ENCODE results near the gene RAB17. TPM values are rescaled to one million over a fixed set of nuclear protein-coding genes. Genes with fewer than 3 reads are reported as not detected.

RAB17 gene
- total RNA-seq, 1 experiment from 2014 or later, result 41.8 TPM

DNA sequence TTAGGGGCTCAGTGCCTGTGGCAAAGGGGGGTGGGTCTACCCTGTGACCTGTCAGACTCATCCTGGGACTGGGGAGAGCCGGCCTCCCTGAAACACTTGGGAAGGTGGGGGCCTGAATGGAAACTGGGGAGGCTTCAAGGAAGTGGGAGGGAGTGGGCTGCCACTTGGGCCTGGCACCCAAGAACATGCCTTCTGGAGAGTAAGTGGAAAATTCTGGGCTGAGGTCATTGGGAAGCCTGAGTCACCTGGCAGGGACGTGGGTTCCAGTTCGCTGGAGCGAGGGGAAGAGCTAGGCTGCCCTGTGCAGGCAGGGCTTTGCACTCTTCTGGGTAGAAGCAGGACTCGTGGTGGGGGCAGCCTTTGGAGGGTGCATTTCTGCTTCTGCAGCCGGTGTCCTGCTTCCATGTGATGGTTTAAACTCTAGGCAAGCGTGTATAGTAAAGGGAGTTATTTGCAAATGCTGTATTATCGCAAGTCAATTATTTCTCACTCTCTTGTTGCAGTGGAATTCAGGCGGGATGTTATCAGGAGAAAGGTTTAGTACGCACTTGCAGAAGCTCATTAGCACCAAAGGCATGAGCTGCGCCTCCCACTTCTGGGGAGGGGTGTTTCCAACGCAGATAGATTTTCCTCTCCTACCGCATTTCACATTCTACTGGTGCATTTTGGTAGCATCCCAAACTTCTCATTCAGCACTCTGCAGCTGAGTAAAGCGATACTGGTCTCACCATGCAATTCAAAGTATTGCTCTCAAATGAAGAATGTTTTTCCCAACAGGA lies 40.7 kb upstream of the RAB17 start:
- ATAC-seq (no peak), DNase-seq (ENCODE audit: low read depth, low spot score) (no peak)
- Histone ChIP-seq H3K4me1 (ENCODE audit: control insufficient read depth in 1 of 2, insufficient read depth in 2 of 2, low read length in 2 of 2) (no peaks in the 10 kb centered on the region), H3K27me3 (ENCODE audit: insufficient read depth, low read length) (no peaks in the 10 kb centered on the region), H3K9me2 (ENCODE audit: insufficient read depth) (no peaks in the 10 kb centered on the region), H3K4me3 (replicated peaks in 1 of 2; ENCODE audit: low read depth in 1 of 2, low read length in 2 of 2) (no peak overlapping the region), H3K27ac (ENCODE audit: low read depth, low read length) (no peak overlapping the region), H3K9ac (ENCODE audit: low read length) (no peak overlapping the region), H3K9me3 (ENCODE audit: control insufficient read depth in 1 of 2, insufficient read depth in 1 of 2, low read depth in 1 of 2, low read length in 2 of 2) (no peaks in the 10 kb centered on the region), H2AFZ (ENCODE audit: low read depth, low read length, poor library complexity, severe bottlenecking) (no peak overlapping the region), H3K79me2 (ENCODE audit: insufficient read depth, low read length) (no peaks in the 10 kb centered on the region), H3K4me2 (ENCODE audit: low read length) (no peak overlapping the region), H3K36me3 (ENCODE audit: control insufficient read depth in 1 of 2, insufficient read depth in 2 of 2, low read length in 2 of 2) (no peaks in the 10 kb centered on the region), H4K20me1 (ENCODE audit: insufficient read depth) (no peaks in the 10 kb centered on the region)
- TF ChIP-seq CEBPB (IDR thresholded peaks at IDR 0.05; ENCODE audit: low read depth) (no peak), ELF1 (IDR thresholded peaks at IDR 0.05; ENCODE audit: borderline replicate concordance, low read depth) (no peak), ZFX (IDR thresholded peaks at IDR 0.05) (no peak), SP1 (IDR thresholded peaks at IDR 0.05; ENCODE audit: low read depth) (no peak), RAD21 (IDR thresholded peaks at IDR 0.05; ENCODE audit: low read depth) (no peak)
- intact Hi-C loops (cut with micrococcal nuclease), result no loop called here
- ChIA-PET RAD21 (ENCODE audit: low non-redundant PET in 1 of 2, low total read pairs in 2 of 2, uncharacterized antibody in 2 of 2, unreplicated experiment in 2 of 2) (no interaction called here), POLR2A (no interaction called here), CTCF (no interaction called here)
- BruUV-seq (replicated peaks), result no TSS peak

GRCh38 chr2:237630216-237631000 lies 39.9 kb upstream of the RAB17 start:
- H3K9me3 ChIP-seq (ENCODE audit: control insufficient read depth in 1 of 2, insufficient read depth in 1 of 2, low read depth in 1 of 2, low read length in 2 of 2), result no peaks in the 10 kb centered on the region
- TF ChIP-seq SRF (IDR thresholded peaks at IDR 0.05; ENCODE audit: low read depth) (no peak), POLR2A (IDR thresholded peaks at IDR 0.05; ENCODE audit: borderline replicate concordance, extremely low read depth, insufficient read depth, insufficient read length) (no peak), EGR1 (IDR thresholded peaks at IDR 0.05; ENCODE audit: low read depth) (no peak), EZH2phosphoT487 (IDR thresholded peaks at IDR 0.05; ENCODE audit: borderline replicate concordance) (no peak), JUND (IDR thresholded peaks at IDR 0.05) (no peak), RAD21 (IDR thresholded peaks at IDR 0.05; ENCODE audit: low read depth) (no peak), ELF1 (IDR thresholded peaks at IDR 0.05; ENCODE audit: borderline replicate concordance, low read depth) (no peak), FOSL1 (IDR thresholded peaks at IDR 0.05; ENCODE audit: low read depth) (no peak), SP1 (IDR thresholded peaks at IDR 0.05; ENCODE audit: low read depth) (no peak), MAX (IDR thresholded peaks at IDR 0.05) (no peak), ATF3 (IDR thresholded peaks at IDR 0.05) (no peak), POLR2AphosphoS5 (IDR thresholded peaks at IDR 0.05; ENCODE audit: low read depth, low read length) (no peak), ZFX (IDR thresholded peaks at IDR 0.05) (no peak), TCF7L2 (IDR thresholded peaks at IDR 0.05; ENCODE audit: borderline replicate concordance, extremely low read depth, insufficient read depth, insufficient read length) (no peak), SIN3A (IDR thresholded peaks at IDR 0.05; ENCODE audit: low read depth) (no peak), ZNF274 (IDR thresholded peaks at IDR 0.05; ENCODE audit: low read depth, low read length) (no peak), CBX3 (IDR thresholded peaks at IDR 0.05; ENCODE audit: low read depth) (no peak)
- TF ChIP-seq, protein P1, sequence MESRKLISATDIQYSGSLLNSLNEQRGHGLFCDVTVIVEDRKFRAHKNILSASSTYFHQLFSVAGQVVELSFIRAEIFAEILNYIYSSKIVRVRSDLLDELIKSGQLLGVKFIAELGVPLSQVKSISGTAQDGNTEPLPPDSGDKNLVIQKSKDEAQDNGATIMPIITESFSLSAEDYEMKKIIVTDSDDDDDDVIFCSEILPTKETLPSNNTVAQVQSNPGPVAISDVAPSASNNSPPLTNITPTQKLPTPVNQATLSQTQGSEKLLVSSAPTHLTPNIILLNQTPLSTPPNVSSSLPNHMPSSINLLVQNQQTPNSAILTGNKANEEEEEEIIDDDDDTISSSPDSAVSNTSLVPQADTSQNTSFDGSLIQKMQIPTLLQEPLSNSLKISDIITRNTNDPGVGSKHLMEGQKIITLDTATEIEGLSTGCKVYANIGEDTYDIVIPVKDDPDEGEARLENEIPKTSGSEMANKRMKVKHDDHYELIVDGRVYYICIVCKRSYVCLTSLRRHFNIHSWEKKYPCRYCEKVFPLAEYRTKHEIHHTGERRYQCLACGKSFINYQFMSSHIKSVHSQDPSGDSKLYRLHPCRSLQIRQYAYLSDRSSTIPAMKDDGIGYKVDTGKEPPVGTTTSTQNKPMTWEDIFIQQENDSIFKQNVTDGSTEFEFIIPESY (IDR thresholded peaks at IDR 0.05; ENCODE audit: extremely low read depth, insufficient replicate concordance, low read length), result no peak

More at GRCh38 chr2:237630216-237631000, 39.9 kb upstream of the RAB17 start:
- H2AFZ ChIP-seq (ENCODE audit: low read depth, low read length, poor library complexity, severe bottlenecking), result no peak overlapping the region
- no peaks in the 10 kb centered on the region for H4K20me1 ChIP-seq (ENCODE audit: insufficient read depth)
- POLR2A ChIA-PET, result no interaction called here
- intact Hi-C loops (cut with micrococcal nuclease), result no loop called here
- CTCF ChIA-PET, result no interaction called here
- H3K79me2 ChIP-seq (ENCODE audit: insufficient read depth, low read length), result no peaks in the 10 kb centered on the region
- no peaks in the 10 kb centered on the region for H3K4me1 ChIP-seq (ENCODE audit: control insufficient read depth in 1 of 2, insufficient read depth in 2 of 2, low read length in 2 of 2)
- ATAC-seq, result no peak
- no peaks in the 10 kb centered on the region for H3K9me2 ChIP-seq (ENCODE audit: insufficient read depth)
- H3K4me2 ChIP-seq (ENCODE audit: low read length), result no peak overlapping the region
- H3K27ac ChIP-seq (ENCODE audit: low read depth, low read length), result no peak overlapping the region
- H3K4me3 ChIP-seq (replicated peaks in 1 of 2; ENCODE audit: low read depth in 1 of 2, low read length in 2 of 2), result no peak overlapping the region
- DNase-seq (ENCODE audit: low read depth, low spot score), result no peak
- no peak overlapping the region for H3K9ac ChIP-seq (ENCODE audit: low read length)
- H3K36me3 ChIP-seq (ENCODE audit: control insufficient read depth in 1 of 2, insufficient read depth in 2 of 2, low read length in 2 of 2), result no peaks in the 10 kb centered on the region
- RAD21 ChIA-PET (ENCODE audit: low non-redundant PET in 1 of 2, low total read pairs in 2 of 2, uncharacterized antibody in 2 of 2, unreplicated experiment in 2 of 2), result no interaction called here
- H3K27me3 ChIP-seq (ENCODE audit: insufficient read depth, low read length), result no peaks in the 10 kb centered on the region
- BruUV-seq (replicated peaks), result no TSS peak
